B cell (primary cell): Measurements from ENCODE around the gene BRIP1. TPM values are rescaled to one million over a fixed set of nuclear protein-coding genes. Genes with fewer than 3 reads are reported as not detected.

Experiments
- ATAC-seq: fragments of 200-7000 bp; cut with Tn5 transposase; one replicate; pipeline ENCODE4 v1.10.0; 2021; ENCODE audit warnings: low read depth, mild to moderate bottlenecking, moderate number of reproducible peaks, moderate library complexity
- CTCF ChIA-PET: fragments of 350-600 bp; sonication (Branson Sonifier 250); formaldehyde crosslinking; loops from one replicate; lab custom pipeline; 2021; ENCODE audit warnings: antibody characterized with exemption, inconsistent platforms; lab: Charles Lee
- POLR2A ChIA-PET: fragments of 350-600 bp; sonication (Branson Sonifier 250); formaldehyde crosslinking; loops from one replicate; lab custom pipeline; 2021; ENCODE audit warnings: antibody characterized with exemption; lab: Charles Lee
- DNase-seq: peaks from one replicate; pipeline ENCODE4 v3.0.0; 2013
- H2AFZ ChIP-seq: 2 replicates; pipeline ENCODE4 v1.6.1; 2012; ENCODE audit warnings: mild to moderate bottlenecking, low read depth, low read length; ENCODE audit not compliant: insufficient read depth, poor library complexity, severe bottlenecking
- H3K27ac ChIP-seq, 2 donors: 1 replicate in 1 of 2; 2 replicates in 1 of 2; pipeline ENCODE4 v1.5.1; 2012 to 2013; ENCODE audit warnings: low read length in 2 of 2, mild to moderate bottlenecking in 2 of 2, moderate library complexity in 1 of 2
- H3K27me3 ChIP-seq, 4 experiments: fragments of 200-600 bp in 1 of 4; sonication (generic) in 1 of 4; replicated peaks in 1 of 4; 1 replicate in 2 of 4; 2 replicates in 2 of 4; pipeline versions ENCODE4 v1.6.1 to v1.7.0; 2013 to 2016; ENCODE audit warnings: low read length in 3 of 4, mild to moderate bottlenecking in 2 of 4, mixed read lengths in 1 of 4, moderate library complexity in 1 of 4; ENCODE audit not compliant: insufficient read depth in 4 of 4, control insufficient read depth in 3 of 4; ENCODE audit errors: control extremely low read depth in 1 of 4
- H3K36me3 ChIP-seq, 2 experiments: replicated peaks in 1 of 2; 1 replicate in 1 of 2; 2 replicates in 1 of 2; pipeline versions ENCODE4 v1.6.1 to v1.7.1; 2013; ENCODE audit warnings: low read length in 1 of 2; ENCODE audit not compliant: insufficient read depth in 2 of 2, control insufficient read depth in 1 of 2; ENCODE audit errors: control extremely low read depth in 1 of 2, extremely low read depth in 1 of 2
- H3K4me1 ChIP-seq, 2 donors: fragments of 200-600 bp in 1 of 2; sonication (generic) in 1 of 2; 1 replicate in 1 of 2; 2 replicates in 1 of 2; pipeline versions ENCODE4 v1.5.1 to v1.6.1; 2013 to 2017; ENCODE audit warnings: low read length in 2 of 2; ENCODE audit not compliant: control insufficient read depth in 2 of 2, insufficient read depth in 2 of 2
- H3K4me2 ChIP-seq: replicated peaks from 2 replicates; pipeline ENCODE3; 2012; ENCODE audit warnings: mild to moderate bottlenecking, low read depth, low read length; ENCODE audit not compliant: poor library complexity, severe bottlenecking
- H3K4me3 ChIP-seq, 5 experiments: fragments of 200-600 bp in 1 of 5; sonication (generic) in 1 of 5; 1 replicate in 3 of 5; 2 replicates in 2 of 5; pipeline versions ENCODE4 v1.5.1 to v1.7.0; 2011 to 2016; ENCODE audit warnings: low read length in 4 of 5, mild to moderate bottlenecking in 4 of 5, low read depth in 2 of 5, control low read depth in 1 of 5, moderate library complexity in 1 of 5; ENCODE audit not compliant: insufficient read depth in 1 of 5; ENCODE audit errors: control extremely low read depth in 1 of 5, extremely low read depth in 1 of 5
- H3K79me2 ChIP-seq: fragments of 200-600 bp; sonication (generic); one replicate; pipeline ENCODE4 v1.6.0; 2016; ENCODE audit warnings: low read length; ENCODE audit not compliant: control insufficient read depth, insufficient read depth
- H3K9ac ChIP-seq: fragments of 200-600 bp; sonication (generic); 2 replicates; pipeline ENCODE4 v1.6.1; 2017; ENCODE audit warnings: mild to moderate bottlenecking, low read length, moderate library complexity
- H3K9me3 ChIP-seq, 3 donors: one replicate each; pipeline versions ENCODE4 v1.6.1 to v1.7.1; 2013; ENCODE audit warnings: low read length in 2 of 3; ENCODE audit not compliant: control insufficient read depth in 2 of 3, insufficient read depth in 1 of 3; ENCODE audit errors: control extremely low read depth in 1 of 3
- H4K20me1 ChIP-seq: 2 replicates; pipeline ENCODE4 v1.6.0; 2012; ENCODE audit warnings: mild to moderate bottlenecking, low read length; ENCODE audit not compliant: insufficient read depth, control insufficient read depth, poor library complexity, severe bottlenecking
- H3K27ac Mint-ChIP-seq: one replicate; pipeline ENCODE4 v1.8.0; 2021; ENCODE audit warnings: mixed read lengths
- H3K27me3 Mint-ChIP-seq: one replicate; pipeline ENCODE4 v1.8.0; 2021; ENCODE audit warnings: mixed read lengths
- H3K4me1 Mint-ChIP-seq: one replicate; pipeline ENCODE4 v1.8.0; 2021; ENCODE audit warnings: mixed read lengths
- H3K4me3 Mint-ChIP-seq: one replicate; pipeline ENCODE4 v1.8.0; 2021; ENCODE audit warnings: mixed read lengths
- H3K9me3 Mint-ChIP-seq: one replicate; pipeline ENCODE4 v1.8.0; 2022; ENCODE audit warnings: mixed read lengths; ENCODE audit not compliant: insufficient read depth
- CTCF ChIP-seq: fragments of 200-600 bp; IDR thresholded peaks from one replicate; pipeline ENCODE4 v1.8.0; 2022; ENCODE audit warnings: antibody characterized with exemption, mild to moderate bottlenecking
- EZH2 ChIP-seq: IDR thresholded peaks from 2 replicates; pipeline ENCODE4 v1.6.1; 2012; ENCODE audit warnings: borderline replicate concordance, low read depth, mild to moderate bottlenecking, moderate library complexity, low read length; ENCODE audit not compliant: insufficient read depth, poor library complexity, severe bottlenecking
- WGBS: methylation state at CpG from one replicate; pipeline ENCODE4 v1.1.5; 2013; ENCODE audit warnings: missing lambda C conversion rate; ENCODE audit not compliant: insufficient coverage; 5-methylcytosine and 5-hydroxymethylcytosine counted together
- intact Hi-C: fragments of 100-400 bp; cut with micrococcal nuclease; formaldehyde crosslinking; loops from one replicate; pipeline ENCODE4 v1.10.0; 2022
- polyA plus RNA-seq: library from polyadenylated mRNA; depleted of rRNA; stranded (reverse); fragments of >200 nt; gene quantifications from 2 replicates; pipeline ENCODE4 v1.2.3, GENCODE V29; 2012
- total RNA-seq, 2 donors: library from RNA; stranded (reverse); fragments of 120-200 nt in 1 of 2; gene quantifications; 1 replicate in 1 of 2; 2 replicates in 1 of 2; pipeline versions ENCODE4 v1.2.3 to v1.2.4, GENCODE V29; 2013 to 2022

The BRIP1 gene
- total and polyA plus RNA-seq, 2 donors (not counting 1 experiment from before 2014, with no cell fraction given): 0.89 to 2.4 TPM

GRCh38 chr17:61744252-61744651 is 119.1 kb downstream of the BRIP1 start:
- no peak overlapping the region for H3K27ac Mint-ChIP-seq
- H3K4me1 ChIP-seq: no peaks in the 10 kb centered on the region
- no peak overlapping the region for H3K27ac ChIP-seq
- no peaks in the 10 kb centered on the region for H3K27me3 Mint-ChIP-seq
- POLR2A ChIA-PET: no interaction called here
- peaks cover 2 to 4% (median 3%) of the 10 kb centered on the region in 3 donors for H3K9me3 ChIP-seq
- H3K9ac ChIP-seq: no peak overlapping the region
- peaks cover 14% of the 10 kb centered on the region for H3K9me3 Mint-ChIP-seq
- ATAC-seq: no peak
- no peaks in the 10 kb centered on the region for H3K36me3 ChIP-seq
- no peaks in the 10 kb centered on the region for H3K4me1 Mint-ChIP-seq
- H3K4me3 Mint-ChIP-seq: no peak overlapping the region
- no CpG with 5 or more reads among the region's 3 CpGs for WGBS
- no peak overlapping the region for H2AFZ ChIP-seq
- no peak overlapping the region for H3K4me3 ChIP-seq
- DNase-seq: no peak
- no peak overlapping the region for H3K4me2 ChIP-seq
- no peaks in the 10 kb centered on the region for H3K27me3 ChIP-seq
- CTCF ChIA-PET: interaction anchor here (0.6 to 0.9 kb wide), 2 partner anchors 37 to 316 kb away, joined by 3 read pairs; no protein-coding TSS in a partner anchor
- intact Hi-C loops: no loop called here
- H4K20me1 ChIP-seq: no peaks in the 10 kb centered on the region
- H3K79me2 ChIP-seq: no peaks in the 10 kb centered on the region
- TF ChIP-seq EZH2 (no peak), CTCF (no peak)

- Mint-ChIP-seq H3K27me3 (no peaks in the 10 kb centered on the region), H3K4me1 (no peaks in the 10 kb centered on the region), H3K9me3 (peaks cover 14% of the 10 kb centered on the region), H3K27ac (no peak overlapping the region), H3K4me3 (no peak overlapping the region)
- Histone ChIP-seq H3K4me1 (no peaks in the 10 kb centered on the region), H3K36me3 (no peaks in the 10 kb centered on the region), H3K27me3 (no peaks in the 10 kb centered on the region), H3K27ac (no peak overlapping the region), H4K20me1 (no peaks in the 10 kb centered on the region), H3K4me3 (no peak overlapping the region), H3K4me2 (no peak overlapping the region), H3K9ac (no peak overlapping the region), H3K9me3 (peaks cover 2 to 4% (median 3%) of the 10 kb centered on the region in 3 donors), H2AFZ (no peak overlapping the region), H3K79me2 (no peaks in the 10 kb centered on the region)
- CTCF ChIA-PET: no interaction called here
- 100% methylated on average over 3 of the region's 6 CpGs for WGBS
- intact Hi-C loops: no loop called here
- DNase-seq: no peak
- ATAC-seq: no peak
- POLR2A ChIA-PET: no interaction called here
- TF ChIP-seq CTCF (no peak), EZH2 (no peak)
Observed at GRCh38 chr17:61743766-61744165, 119.6 kb downstream of the BRIP1 start.
